Fibroblast of upper back skin (primary cell): Measurements from ENCODE around the gene SCGN.
"Not testable (repeated sequence)": the region's sequence is repeated elsewhere in the genome, so short reads cannot be mapped to it uniquely, and the experiment has no call there.

Source experiments
- DNase-seq: peaks from one replicate; pipeline ENCODE4 v3.0.0-alpha.2; 2013

Gene SCGN

DNA sequence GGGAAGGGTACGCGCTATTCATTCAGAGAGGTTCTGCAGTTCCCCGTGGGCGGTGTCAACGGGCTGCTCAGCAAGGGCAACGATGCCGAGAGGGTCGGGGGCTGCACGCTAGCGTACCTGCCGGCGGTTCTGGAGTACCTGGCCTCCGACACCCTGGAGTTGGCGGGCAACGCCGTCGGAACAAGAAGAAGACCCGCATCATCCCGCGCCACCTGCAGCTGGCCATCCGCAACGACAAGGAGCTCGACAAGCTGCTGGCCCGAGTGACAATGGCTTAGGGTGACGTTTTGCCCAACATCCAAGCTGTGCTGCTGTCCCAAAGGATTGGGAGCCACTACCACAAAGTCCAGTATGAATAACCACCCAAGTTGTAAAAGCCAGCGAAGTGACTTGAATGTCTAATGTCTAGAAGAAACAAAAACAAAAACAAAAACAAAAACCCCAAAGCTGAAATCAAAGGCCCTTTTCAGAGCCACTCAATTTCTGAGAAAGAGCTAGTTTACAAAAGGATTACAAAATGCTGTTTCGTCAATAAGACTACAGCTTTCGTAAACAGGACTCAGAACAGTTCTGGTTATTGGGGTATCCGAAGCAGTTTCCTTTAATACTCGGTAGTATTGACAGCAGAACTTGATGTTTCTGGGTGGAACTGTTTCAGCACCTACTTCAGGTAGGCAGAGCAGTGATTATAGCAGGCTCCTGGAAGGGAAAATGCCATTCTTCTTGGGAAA lies 80.6 kb downstream of the SCGN start:
- no peak for DNase-seq

DNA sequence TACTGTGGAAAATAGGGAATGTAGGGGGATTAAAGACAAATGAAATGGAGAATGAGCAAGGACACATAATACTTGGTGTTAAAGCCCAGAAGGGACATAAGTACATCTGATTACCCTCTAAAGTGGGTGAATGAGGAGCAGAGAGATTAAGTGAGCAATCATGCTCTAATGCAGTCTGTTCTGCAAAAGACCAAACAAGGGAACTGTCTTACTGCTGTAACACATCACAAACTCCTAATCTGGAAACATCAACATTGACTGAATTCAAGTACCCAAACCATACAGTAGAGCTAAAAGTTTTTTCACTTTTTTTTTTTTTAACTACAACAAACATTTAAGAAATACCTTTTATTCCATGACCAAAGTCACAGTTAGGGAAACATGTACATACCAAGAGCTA lies 83.2 kb downstream of the SCGN start:
- no peak for DNase-seq

DNA sequence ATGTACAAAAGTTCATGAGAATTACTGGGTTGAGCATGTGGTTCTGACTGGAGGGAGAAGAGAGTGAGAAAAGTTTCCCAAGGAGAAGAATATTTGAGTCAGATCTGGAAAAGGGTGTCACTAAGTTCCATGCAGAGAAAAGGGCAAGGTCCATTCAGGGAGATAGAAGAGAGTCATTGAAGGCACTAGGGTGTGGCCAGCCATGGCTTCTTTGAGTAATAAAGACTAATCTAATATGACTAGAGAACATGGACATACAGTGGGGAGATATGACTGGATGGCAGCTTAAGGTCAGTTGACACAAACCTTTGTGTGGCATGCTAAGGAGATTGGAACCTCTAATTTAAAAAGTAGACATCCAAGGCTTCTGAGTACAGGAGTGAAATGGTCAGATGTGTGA lies 91.9 kb downstream of the SCGN start:
- DNase-seq: no peak

DNA sequence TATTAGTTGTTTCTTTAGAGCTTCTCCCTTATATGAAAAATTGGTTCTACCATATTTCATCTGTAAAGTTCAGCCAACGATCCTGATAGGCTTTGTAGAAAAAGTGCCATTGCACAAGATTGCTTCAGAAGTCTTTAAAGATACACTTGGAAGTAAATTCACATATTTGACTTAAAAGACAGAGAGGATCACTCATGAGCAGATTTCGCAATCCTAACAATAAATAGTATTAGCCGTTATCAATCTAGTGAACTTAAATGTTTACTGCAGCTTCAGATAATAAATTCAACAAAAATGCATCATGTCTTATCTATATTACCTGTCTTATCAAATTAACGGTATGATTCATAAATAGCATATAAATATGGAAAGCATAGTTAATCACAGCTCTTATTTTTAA lies 93.8 kb downstream of the SCGN start:
- no peak for DNase-seq

DNA sequence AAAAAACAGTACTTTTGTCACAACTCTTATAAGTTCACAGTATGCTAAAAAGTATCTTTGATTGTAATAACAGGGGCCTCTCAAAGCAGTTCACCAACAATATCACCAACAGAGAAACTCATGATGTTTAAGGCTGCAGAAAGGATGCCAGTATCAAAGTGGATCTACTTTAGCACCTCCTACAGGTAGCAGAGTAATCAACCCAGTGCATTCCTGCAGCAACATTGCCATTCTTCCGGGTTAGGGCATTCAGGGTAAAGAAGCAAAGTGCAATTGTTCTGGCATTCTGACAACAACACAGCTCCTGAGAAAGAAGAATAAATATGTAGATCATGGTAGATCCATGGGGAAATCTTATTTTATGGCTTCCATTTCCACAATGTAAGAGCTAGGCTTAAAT lies 95.0 kb downstream of the SCGN start:
- DNase-seq: no peak

DNA sequence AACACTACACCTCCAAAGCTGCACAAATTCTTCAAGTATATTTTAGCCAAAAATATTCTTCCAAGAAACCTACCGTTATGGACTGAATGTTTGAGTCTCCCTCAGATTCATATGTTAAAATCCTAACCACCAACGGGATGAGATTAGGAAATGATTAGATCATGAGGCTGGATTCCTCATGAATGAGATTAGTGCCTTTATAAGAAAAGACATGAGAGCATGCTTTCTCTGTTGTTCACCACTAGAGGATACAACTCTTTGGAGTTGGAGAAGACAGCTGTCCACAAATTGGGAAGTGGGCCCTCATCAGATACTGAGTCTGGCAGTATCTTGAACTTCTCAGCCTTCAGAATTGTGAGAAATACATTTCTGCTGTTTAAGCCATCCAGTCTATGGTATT lies 95.5 kb downstream of the SCGN start:
- no peak for DNase-seq

DNA sequence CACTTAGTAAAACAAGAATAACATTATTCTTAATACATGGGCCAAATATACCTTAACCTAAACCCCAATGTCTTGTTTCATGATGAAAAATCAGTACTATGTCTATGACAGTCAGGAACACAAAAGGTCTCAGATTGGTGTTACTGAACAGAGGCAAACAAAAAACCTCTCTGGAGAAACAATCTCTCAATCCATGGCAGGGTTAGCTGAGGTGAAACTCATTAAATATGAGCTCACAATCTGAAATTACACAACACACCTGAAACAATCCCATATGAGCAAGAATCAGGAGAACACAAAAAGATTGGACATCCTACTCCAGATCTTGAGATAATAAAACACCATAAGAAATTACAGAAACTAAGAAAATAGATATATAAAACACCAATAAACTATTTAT lies 96.0 kb downstream of the SCGN start:
- no peak for DNase-seq

DNA sequence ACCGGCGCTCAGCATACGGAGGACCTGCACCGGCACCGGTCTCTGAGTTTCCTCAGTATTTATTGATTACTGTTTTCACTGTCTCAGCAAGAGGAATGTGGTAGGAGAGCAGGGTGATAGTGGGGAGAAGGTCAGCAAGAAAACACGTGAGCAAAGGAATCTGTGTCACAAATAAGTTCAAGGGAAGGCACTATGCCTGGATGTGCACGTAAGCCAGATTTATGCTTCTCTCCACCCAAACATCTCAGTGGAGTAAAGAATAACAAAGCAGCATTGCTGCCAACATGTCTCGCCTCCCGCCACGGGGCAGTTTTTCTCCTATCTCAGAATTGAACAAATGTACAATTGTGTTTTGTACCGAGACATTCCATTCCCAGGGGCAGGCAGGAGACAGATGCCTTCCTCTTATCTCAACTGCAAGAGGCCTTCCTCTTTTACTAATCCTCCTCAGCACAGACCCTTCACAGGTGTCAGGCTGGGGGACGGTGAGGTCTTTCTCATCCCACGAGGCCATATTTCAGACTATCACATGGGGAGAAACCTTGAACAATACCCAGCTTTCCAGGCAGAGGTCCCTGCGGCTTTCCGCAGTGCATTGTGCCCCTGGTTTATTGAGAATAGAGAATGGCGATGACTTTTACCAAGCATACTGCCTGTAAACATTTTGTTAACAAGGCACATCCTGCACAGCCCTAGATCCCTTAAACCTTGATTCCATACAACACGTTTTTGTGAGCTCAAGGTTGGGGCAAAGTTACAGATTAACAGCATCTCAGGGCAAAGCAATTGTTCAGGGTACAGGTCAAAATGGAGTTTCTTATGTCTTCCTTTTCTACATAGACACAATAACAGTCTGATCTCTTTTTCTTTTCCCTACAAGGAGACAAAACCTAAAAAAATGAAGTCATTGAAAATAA lies 96.8 kb downstream of the SCGN start:
- not testable (repeated sequence) for DNase-seq

DNA sequence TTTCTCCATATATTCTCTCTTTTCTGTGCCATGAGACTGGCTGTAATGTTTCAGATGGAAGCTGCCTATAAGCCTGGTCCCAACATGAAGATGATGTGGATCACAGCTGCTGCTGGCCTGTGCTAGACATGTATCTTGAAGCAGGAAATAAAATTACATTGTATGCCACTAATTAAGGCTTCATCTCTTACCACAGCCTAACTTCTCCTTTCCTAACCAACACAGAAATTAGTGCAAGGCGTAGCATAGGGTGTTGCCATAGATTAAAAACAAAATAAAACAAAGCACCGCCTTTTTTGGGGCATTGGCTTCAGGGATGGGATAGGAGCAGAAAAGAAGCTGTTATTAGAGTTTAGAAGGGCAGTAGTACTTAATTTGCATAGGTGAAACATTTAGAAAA lies 97.8 kb downstream of the SCGN start:
- no peak for DNase-seq

DNA sequence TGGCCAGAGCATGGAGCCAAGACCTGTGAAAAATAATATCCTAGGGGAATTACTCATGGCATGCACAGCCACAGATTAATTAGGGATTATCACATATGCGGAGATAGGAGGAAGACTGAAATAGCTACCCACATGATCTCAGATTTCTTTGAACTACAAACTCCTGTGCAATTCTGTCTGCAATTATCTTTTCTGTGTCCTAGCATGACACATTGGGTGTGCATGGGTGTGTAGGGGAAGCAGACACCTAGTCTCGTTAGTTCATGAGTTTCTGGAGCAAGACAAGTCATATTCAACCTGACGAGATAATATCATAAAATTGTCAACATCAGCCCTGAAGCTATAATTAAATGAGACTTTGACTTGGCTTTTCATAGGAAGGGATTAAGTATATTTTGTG lies 98.9 kb downstream of the SCGN start:
- no peak for DNase-seq
